GM12864 (cell line): Measurements from ENCODE around the gene P2RY13.

ENCODE experiments used
- DNase-seq: peaks from one replicate; pipeline ENCODE4 v3.0.0-alpha.2; 2011; ENCODE audit warnings: low read depth
- H3K4me3 ChIP-seq: 2 replicates; pipeline ENCODE4 v1.5.1; 2011; ENCODE audit warnings: mild to moderate bottlenecking, low read depth, low read length, control low read depth
- CTCF ChIP-seq: IDR thresholded peaks from 2 replicates; pipeline ENCODE4 v1.5.1; 2011; ENCODE audit warnings: low read depth, mild to moderate bottlenecking, moderate library complexity, low read length, control low read depth, inconsistent platforms; ENCODE audit errors: missing control alignments

The P2RY13 gene

GRCh38 chr3:151327571-151328198 is 1.7 kb downstream of the P2RY13 start:
- no peak overlapping the region for H3K4me3 ChIP-seq
- no peak for DNase-seq
- peak; percentile 47 for TF ChIP-seq CTCF

DNA sequence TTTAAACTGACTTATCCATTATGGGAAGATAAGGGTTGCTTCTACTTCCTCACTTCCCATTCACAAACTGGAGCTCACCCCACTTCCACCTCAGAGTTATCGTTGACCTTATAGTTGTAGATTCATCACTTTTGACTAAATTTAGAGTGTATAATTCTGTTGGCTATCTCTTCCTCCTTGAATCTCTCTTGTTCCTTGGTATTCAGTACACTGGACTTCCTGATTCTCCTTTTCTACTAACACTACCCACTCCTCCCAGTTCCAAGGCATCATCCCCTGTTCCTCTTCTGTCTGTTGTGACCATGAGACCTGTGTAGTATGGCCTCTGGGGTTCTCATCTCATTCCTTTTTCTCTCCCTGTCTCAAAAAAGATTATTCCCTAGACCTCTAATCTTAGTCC is 6.8 kb downstream of the P2RY13 start:
- H3K4me3 ChIP-seq = no peak overlapping the region
- no peak for TF ChIP-seq CTCF
- no peak for DNase-seq

DNA sequence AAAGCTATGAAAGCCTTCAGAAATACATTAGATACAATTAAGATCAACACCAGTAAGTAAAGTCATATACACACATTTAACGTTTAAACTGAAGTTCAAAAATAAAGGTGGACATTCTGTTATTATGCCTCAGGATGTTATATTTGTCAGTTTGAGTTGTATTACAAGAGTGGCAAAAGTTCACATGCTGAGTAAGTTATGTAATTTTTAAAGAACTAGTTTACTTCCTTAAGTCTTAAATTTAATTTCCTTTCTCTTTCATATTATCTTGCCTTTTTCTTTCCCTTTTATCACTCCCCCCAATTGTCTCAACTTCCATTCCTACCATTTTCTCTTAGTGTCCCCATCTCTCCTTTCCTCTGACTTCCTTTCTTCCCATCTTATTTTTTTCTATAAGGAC is 7.8 kb downstream of the P2RY13 start:
- TF ChIP-seq CTCF = no peak
- no peak for DNase-seq

DNA sequence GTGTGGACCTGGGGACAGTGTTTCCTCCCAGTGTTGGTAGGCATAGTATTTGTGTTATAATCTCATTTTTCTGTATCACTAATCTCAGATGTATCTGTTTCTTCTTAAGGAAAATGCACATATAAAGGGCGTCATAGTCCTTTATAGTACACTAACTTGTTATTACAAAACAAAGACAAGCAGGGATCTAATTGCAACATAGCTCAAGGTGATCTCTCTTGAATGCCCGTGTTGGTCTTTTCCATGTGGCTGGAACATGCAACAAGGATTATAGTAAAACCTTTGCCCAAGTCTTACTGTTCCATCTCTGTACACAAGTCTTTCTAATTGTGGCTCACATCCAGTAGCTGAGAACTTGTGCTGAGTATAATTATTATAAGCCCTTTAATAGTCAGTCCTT is 9.2 kb downstream of the P2RY13 start:
- DNase-seq = no peak
- no peak overlapping the region for H3K4me3 ChIP-seq

More for the DNA sequence above, 7.8 kb downstream of the P2RY13 start:
- no peak overlapping the region for H3K4me3 ChIP-seq

GRCh38 chr3:151319628-151320027 is 9.7 kb downstream of the P2RY13 start:
- H3K4me3 ChIP-seq = no peak overlapping the region
- TF ChIP-seq CTCF = no peak
- no peak for DNase-seq

More for the DNA sequence above, 9.2 kb downstream of the P2RY13 start:
- TF ChIP-seq CTCF = no peak

GRCh38 chr3:151318991-151319390 is 10.4 kb downstream of the P2RY13 start:
- no peak overlapping the region for H3K4me3 ChIP-seq
- TF ChIP-seq CTCF = no peak
- no peak for DNase-seq

DNA sequence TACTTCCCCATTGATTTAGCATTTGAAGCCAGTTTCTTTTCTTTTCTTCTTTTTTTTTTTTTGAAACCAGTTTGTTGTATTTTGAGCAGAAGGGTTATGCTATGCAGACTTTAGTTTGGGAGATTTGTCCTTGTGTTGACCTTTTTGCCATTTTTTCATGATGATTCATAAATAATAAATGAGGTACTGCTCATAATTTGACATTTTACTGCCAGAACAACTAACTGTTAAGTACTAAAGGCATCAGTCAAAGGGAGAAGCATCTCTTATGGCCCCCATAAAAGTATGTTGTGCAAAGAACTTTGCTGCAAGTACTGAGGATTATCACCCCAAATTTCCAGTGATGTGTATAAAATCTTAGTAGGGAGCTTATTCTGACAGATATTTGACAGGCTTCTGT is 11.0 kb downstream of the P2RY13 start:
- no peak for DNase-seq
- TF ChIP-seq CTCF = no peak

More for the DNA sequence above, 11.0 kb downstream of the P2RY13 start:
- H3K4me3 ChIP-seq = no peak overlapping the region
